Measurements from ENCODE around the gene IZUMO1.
A peak's percentile ranks its signal among the peaks of the same experiment; 100 is the strongest.

IZUMO1 gene

GRCh38 chr19:48784527-48784926, 37.8 kb upstream of the IZUMO1 start:
- no peak overlapping the region for H3K4me3 ChIP-seq (ENCODE audit: low read depth, low read length)
- no peak for DNase-seq (ENCODE audit: low read depth)
- TF ChIP-seq MYC (IDR thresholded peaks at IDR 0.05; ENCODE audit: low read depth, low read length) = no peak
- no peak for TF ChIP-seq POLR2A (IDR thresholded peaks at IDR 0.05; ENCODE audit: extremely low read depth, insufficient read length)
- no peak for TF ChIP-seq CTCF (IDR thresholded peaks at IDR 0.05; ENCODE audit: low read depth, low read length)
- TF ChIP-seq MAX (IDR thresholded peaks at IDR 0.05; ENCODE audit: low read depth, low read length) = no peak

GRCh38 chr19:48780631-48781391, 34.1 kb upstream of the IZUMO1 start:
- no peak overlapping the region for H3K4me3 ChIP-seq (ENCODE audit: low read depth, low read length)
- DNase-seq (ENCODE audit: low read depth) = peak; percentile 59
- TF ChIP-seq MAX (IDR thresholded peaks at IDR 0.05; ENCODE audit: low read depth, low read length) (peak; percentile 69), MYC (IDR thresholded peaks at IDR 0.05; ENCODE audit: low read depth, low read length) (no peak), POLR2A (IDR thresholded peaks at IDR 0.05; ENCODE audit: extremely low read depth, insufficient read length) (no peak), CTCF (IDR thresholded peaks at IDR 0.05; ENCODE audit: low read depth, low read length) (no peak)

GRCh38 chr19:48779636-48780035, 32.9 kb upstream of the IZUMO1 start:
- no peak for TF ChIP-seq CTCF (IDR thresholded peaks at IDR 0.05; ENCODE audit: low read depth, low read length)
- H3K4me3 ChIP-seq (ENCODE audit: low read depth, low read length) = no peak overlapping the region
- DNase-seq (ENCODE audit: low read depth) = no peak

- H3K4me3 ChIP-seq (ENCODE audit: low read depth, low read length) = no peak overlapping the region
- no peak for DNase-seq (ENCODE audit: low read depth)
- TF ChIP-seq POLR2A (IDR thresholded peaks at IDR 0.05; ENCODE audit: extremely low read depth, insufficient read length) (no peak), MAX (IDR thresholded peaks at IDR 0.05; ENCODE audit: low read depth, low read length) (no peak), CTCF (IDR thresholded peaks at IDR 0.05; ENCODE audit: low read depth, low read length) (no peak), MYC (IDR thresholded peaks at IDR 0.05; ENCODE audit: low read depth, low read length) (no peak)
Measured at GRCh38 chr19:48777720-48778119, 31.0 kb upstream of the IZUMO1 start.

GRCh38 chr19:48777139-48777538, 30.4 kb upstream of the IZUMO1 start:
- H3K4me3 ChIP-seq (ENCODE audit: low read depth, low read length) = no peak overlapping the region
- DNase-seq (ENCODE audit: low read depth) = no peak
- TF ChIP-seq MAX (IDR thresholded peaks at IDR 0.05; ENCODE audit: low read depth, low read length) (no peak), CTCF (IDR thresholded peaks at IDR 0.05; ENCODE audit: low read depth, low read length) (no peak), POLR2A (IDR thresholded peaks at IDR 0.05; ENCODE audit: extremely low read depth, insufficient read length) (no peak), MYC (IDR thresholded peaks at IDR 0.05; ENCODE audit: low read depth, low read length) (no peak)
